GM19455 (cell line): Measurements from ENCODE around the gene PLCB4.

Experiments used
- ATAC-seq: cut with Tn5 transposase; IDR thresholded peaks from one replicate; pipeline ENCODE4 v1.9.1; 2021; ENCODE audit not compliant: unreplicated experiment

The PLCB4 gene

GRCh38 chr20:9478771-9479170, 409.9 kb downstream of the PLCB4 start:
- no peak for ATAC-seq

GRCh38 chr20:9480066-9480465, 411.2 kb downstream of the PLCB4 start:
- ATAC-seq = no peak

- no peak for ATAC-seq
These were observed 413.3 kb downstream of the PLCB4 start for GRCh38 chr20:9482180-9482579.

- ATAC-seq = no peak
These were observed 414.2 kb downstream of the PLCB4 start for GRCh38 chr20:9483131-9483530.

- ATAC-seq = no peak
These were observed 416.9 kb downstream of the PLCB4 start for GRCh38 chr20:9485614-9486340.

DNA sequence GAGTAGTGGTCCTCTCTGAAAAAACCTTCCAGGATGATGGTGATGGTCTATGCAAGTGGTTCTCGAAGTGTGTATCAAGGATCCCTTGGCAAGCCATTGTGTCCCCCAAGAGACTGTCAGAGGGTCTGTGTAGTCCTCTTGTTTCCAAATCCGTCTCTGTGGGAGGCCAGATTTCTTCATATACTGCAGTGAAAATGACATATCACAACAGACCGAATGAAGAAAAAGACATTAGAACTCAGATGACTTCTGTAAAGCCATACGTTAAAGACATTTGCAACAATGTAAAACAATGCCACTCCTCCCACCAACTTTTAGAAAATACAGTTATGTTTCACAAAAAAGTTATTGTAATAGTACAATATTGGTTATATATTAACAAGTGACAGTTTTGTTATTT, 418.3 kb downstream of the PLCB4 start:
- ATAC-seq = no peak

DNA sequence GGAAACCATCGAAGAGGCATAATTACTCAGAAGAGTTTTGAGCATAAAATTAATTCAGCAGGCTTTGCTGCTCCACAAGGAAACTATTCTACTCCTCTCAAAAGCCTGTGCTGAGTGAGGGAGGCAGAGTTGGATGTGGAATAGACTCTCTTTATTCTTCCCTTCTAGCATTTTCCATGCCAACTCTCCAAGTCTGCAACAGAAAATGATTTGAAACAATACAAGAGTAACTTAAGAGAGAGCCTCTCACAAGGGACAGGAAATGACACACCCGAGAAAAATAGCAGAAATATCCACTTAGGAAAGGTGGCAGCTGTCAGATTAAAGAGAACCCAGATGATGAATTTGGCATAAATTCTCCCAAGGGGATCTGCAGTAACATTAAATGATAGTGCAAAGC, 419.2 kb downstream of the PLCB4 start:
- no peak for ATAC-seq

GRCh38 chr20:9490161-9490560, 421.3 kb downstream of the PLCB4 start:
- ATAC-seq = no peak

DNA sequence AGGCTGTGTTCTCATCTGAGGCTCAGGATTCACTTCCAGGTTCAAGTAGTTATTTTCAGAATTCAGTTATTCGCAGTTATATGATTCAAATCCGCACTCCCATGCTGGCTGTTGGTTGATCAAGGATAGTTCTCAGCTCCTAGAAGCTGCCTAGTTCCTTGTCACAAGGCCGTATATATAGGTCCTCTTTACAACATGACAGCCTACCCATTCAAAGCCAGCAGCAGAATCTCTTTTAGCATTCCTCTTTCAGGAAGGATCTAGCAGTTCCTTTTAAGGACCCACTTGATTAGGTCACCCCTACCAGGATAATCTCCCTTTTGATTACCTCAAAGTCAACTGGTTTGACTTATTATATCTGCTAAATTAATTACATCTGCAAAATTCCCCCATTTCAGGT, 421.7 kb downstream of the PLCB4 start:
- no peak for ATAC-seq

GRCh38 chr20:9491324-9491723, 422.4 kb downstream of the PLCB4 start:
- no peak for ATAC-seq

GRCh38 chr20:9492067-9492466, 423.2 kb downstream of the PLCB4 start:
- ATAC-seq = no peak

DNA sequence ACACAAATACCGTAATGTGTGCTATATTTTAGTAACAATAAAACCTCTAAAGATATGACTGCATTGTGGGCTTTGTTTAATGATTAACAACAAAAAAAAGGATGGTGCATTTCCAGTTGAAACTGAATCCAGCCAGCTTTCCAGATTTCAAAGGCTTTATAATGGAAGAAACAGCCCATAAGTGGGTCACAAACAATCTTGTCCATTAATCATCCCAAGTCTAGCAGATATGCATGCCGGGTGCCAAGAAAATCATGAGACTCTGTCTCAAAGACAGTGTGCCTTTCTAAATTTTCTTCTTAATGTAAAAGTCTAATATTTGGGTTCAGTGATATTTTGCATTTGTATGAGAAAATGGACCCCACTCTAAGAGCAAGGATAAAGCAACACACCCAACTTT, 424.9 kb downstream of the PLCB4 start:
- no peak for ATAC-seq

DNA sequence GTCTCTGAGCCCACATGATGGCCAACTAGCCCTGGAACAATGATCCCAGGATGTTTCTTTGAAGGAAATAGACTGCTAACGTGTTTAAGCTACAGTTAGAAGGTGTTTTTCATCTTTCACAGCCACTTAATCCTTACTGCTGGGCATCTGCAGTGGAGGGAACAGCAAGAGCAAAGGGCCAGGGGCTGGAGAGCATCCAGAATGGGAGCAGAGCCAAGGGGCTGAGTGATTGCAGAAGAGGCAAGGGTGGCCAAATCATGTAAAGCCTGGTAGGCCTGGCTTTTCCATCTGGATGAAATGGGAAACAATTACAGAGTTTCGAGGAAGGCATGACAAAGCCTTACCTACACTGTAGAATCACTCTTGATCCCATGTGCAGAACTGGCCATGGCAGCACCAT, 426.8 kb downstream of the PLCB4 start:
- no peak for ATAC-seq

- no peak for ATAC-seq
These were observed 427.3 kb downstream of the PLCB4 start for GRCh38 chr20:9496155-9496554.

DNA sequence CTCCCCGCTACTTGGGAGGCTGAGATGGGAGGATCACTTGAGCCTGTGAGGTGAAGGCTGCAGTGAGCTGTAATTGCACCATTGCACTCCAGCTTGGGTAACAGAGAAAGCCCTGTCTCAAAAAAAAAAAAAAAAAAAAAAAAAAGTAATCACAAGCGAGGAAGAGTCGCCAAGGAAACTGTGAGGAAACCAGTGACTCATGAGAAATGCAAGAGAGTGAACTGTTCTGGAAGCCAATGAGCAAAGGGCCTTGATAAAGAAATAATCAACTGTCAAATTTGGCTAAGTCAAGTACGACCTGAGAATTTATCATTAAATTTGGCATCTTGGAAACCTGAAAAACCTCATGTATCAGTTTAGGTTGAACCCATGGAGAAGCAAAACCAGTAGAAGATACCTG, 429.4 kb downstream of the PLCB4 start:
- no peak for ATAC-seq

- no peak for ATAC-seq
These were observed 430.4 kb downstream of the PLCB4 start for GRCh38 chr20:9499126-9499899.

- peak; percentile 78 for ATAC-seq
These were observed 431.2 kb downstream of the PLCB4 start for GRCh38 chr20:9500121-9500520.

GRCh38 chr20:9501473-9501872, 432.6 kb downstream of the PLCB4 start:
- ATAC-seq = no peak

DNA sequence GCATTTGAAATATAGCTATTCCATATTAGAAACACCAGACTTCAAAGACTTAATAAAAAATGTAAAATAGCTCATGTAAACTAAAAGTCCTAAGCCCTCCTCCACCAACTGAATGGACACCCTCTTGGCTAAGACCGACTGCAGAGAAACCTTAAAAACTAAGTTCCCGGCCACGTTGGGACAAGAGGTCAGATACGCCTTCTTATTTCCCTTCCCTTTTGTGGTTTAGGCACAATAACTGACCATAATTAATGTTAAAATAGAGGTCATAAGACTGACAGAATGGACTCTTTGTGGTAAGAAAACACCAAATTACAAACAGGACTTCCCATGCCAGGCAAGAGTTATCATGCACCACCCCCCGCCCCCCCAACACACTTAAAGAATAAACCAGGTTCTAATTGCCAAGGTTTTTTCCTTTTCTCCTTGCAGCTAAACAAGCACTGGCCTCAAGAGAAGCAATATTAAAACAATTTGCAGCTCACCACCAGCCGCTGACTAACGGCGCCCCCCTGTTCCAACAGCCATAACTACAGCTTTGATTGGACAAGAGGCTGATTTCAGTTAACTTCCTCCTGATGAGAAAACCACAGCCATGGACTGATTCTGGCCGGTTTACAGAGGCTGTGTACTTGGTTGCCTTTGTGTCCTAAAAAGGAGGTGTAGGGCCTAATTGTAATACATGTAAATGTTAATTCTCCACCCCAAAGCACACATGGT, 434.8 kb downstream of the PLCB4 start:
- ATAC-seq = no peak

- no peak for ATAC-seq
These were observed 437.5 kb downstream of the PLCB4 start for GRCh38 chr20:9506280-9506821.

DNA sequence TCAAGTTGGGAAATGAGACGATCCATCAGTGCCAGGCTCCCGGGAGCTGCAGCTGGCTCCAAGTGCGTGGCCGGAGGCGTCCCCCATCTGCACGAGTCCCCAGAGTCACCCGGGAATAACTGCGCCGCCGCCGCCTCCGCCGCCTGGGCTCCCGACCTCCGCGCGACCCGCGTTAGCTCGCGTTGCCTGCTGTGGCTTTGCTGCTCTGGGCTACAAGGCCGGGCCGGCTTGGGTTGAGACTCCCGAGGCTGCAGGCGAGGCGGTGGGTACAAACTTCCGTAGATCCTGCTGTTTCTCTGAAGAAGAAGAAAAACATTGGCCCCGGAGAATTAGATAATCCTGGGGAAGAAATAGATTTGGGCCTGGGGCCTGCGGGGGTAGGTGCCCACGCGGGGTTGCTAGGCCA, 438.1 kb downstream of the PLCB4 start:
- no peak for ATAC-seq
